Stimulated activated naive CD8-positive, alpha-beta T cell treated with anti-CD3 and anti-CD28 coated beads, Interleukin-15, amount 100 ng/mL, for 72 hours (primary cell): ENCODE measurements around the gene CEBPG.

ENCODE experiments used
- ATAC-seq: fragments of 150-1000 bp; cut with Tn5 transposase; 2 replicates; pipeline ENCODE4 v1.10.0; 2021; ENCODE audit warnings: mild to moderate bottlenecking, moderate library complexity
- DNase-seq, 2 donors: peaks; one replicate each; pipeline ENCODE4 v3.0.0; 2021 to 2022
- H3K27ac Mint-ChIP-seq, 2 donors: one replicate each; pipeline ENCODE4 v1.8.0; 2022; ENCODE audit warnings: mild to moderate bottlenecking in 2 of 2, mixed read lengths in 2 of 2, moderate library complexity in 2 of 2
- H3K27me3 Mint-ChIP-seq: one replicate; pipeline ENCODE4 v1.8.0; 2022; ENCODE audit warnings: mixed read lengths
- H3K4me1 Mint-ChIP-seq: one replicate; pipeline ENCODE4 v1.8.0; 2022; ENCODE audit warnings: mild to moderate bottlenecking, mixed read lengths
- H3K4me3 Mint-ChIP-seq, 2 donors: one replicate each; pipeline ENCODE4 v1.8.0; 2022; ENCODE audit warnings: mild to moderate bottlenecking in 2 of 2, mixed read lengths in 2 of 2, moderate library complexity in 1 of 2
- H3K9me3 Mint-ChIP-seq, 2 donors: one replicate each; pipeline ENCODE4 v1.8.0; 2022; ENCODE audit warnings: mixed read lengths in 2 of 2

The CEBPG gene

GRCh38 chr19:33426621-33427361, 53.3 kb downstream of the CEBPG start:
- Mint-ChIP-seq H3K9me3 (no peaks in the 10 kb centered on the region), H3K4me3 (no peak overlapping the region), H3K27ac (no peak overlapping the region), H3K4me1 (peaks cover 7% of the 10 kb centered on the region), H3K27me3 (no peaks in the 10 kb centered on the region)
- ATAC-seq, result no peak
- DNase-seq, result no peak

GRCh38 chr19:33427801-33428626, 54.5 kb downstream of the CEBPG start:
- Mint-ChIP-seq H3K4me3 (no peak overlapping the region), H3K27me3 (no peaks in the 10 kb centered on the region), H3K9me3 (no peaks in the 10 kb centered on the region), H3K4me1 (peaks cover 7% of the 10 kb centered on the region), H3K27ac (peak overlapping the region in 1 of 2 donors; percentile 49)
- ATAC-seq (no peak), DNase-seq (no peak)

- Mint-ChIP-seq H3K4me3 (no peak overlapping the region), H3K9me3 (no peaks in the 10 kb centered on the region), H3K27me3 (no peaks in the 10 kb centered on the region), H3K27ac (no peak overlapping the region), H3K4me1 (peaks cover 7% of the 10 kb centered on the region)
- ATAC-seq (no peak), DNase-seq (no peak)
These were observed 55.2 kb downstream of the CEBPG start for GRCh38 chr19:33428627-33429125.

GRCh38 chr19:33429891-33430673, 56.6 kb downstream of the CEBPG start:
- Mint-ChIP-seq H3K4me1 (peaks cover 7% of the 10 kb centered on the region), H3K9me3 (no peaks in the 10 kb centered on the region), H3K4me3 (peak overlapping the region in 1 of 2 donors; percentile 4), H3K27me3 (no peaks in the 10 kb centered on the region), H3K27ac (peak overlapping the region; percentile 12 to 50)
- no peak for DNase-seq
- ATAC-seq, result peak; percentile 65

- no peaks in the 10 kb centered on the region for H3K27me3 Mint-ChIP-seq
- DNase-seq (peak; percentile 55 to 58), ATAC-seq (peak; percentile 86)
- peak overlapping the region in 1 of 2 donors; percentile 4 for H3K4me3 Mint-ChIP-seq
- H3K4me1 Mint-ChIP-seq, result peaks cover 7% of the 10 kb centered on the region
- H3K9me3 Mint-ChIP-seq, result no peaks in the 10 kb centered on the region
- H3K27ac Mint-ChIP-seq, result peak overlapping the region; percentile 12 to 50
These were observed 57.3 kb downstream of the CEBPG start for GRCh38 chr19:33430674-33431277.

GRCh38 chr19:33432015-33432414, 58.5 kb downstream of the CEBPG start:
- peaks cover 7% of the 10 kb centered on the region for H3K4me1 Mint-ChIP-seq
- no peaks in the 10 kb centered on the region for H3K9me3 Mint-ChIP-seq
- ATAC-seq (no peak), DNase-seq (no peak)
- no peak overlapping the region for H3K4me3 Mint-ChIP-seq
- no peaks in the 10 kb centered on the region for H3K27me3 Mint-ChIP-seq
- H3K27ac Mint-ChIP-seq, result no peak overlapping the region
